HG03196 (cell line): ENCODE measurements around the gene KCNK16.
"Not testable (repeated sequence)": the region's sequence is repeated elsewhere in the genome, so short reads cannot be mapped to it uniquely, and the experiment has no call there.

Source experiments
- ATAC-seq: cut with Tn5 transposase; IDR thresholded peaks from one replicate; pipeline ENCODE4 v1.9.1; 2021; ENCODE audit not compliant: unreplicated experiment

KCNK16 gene

DNA sequence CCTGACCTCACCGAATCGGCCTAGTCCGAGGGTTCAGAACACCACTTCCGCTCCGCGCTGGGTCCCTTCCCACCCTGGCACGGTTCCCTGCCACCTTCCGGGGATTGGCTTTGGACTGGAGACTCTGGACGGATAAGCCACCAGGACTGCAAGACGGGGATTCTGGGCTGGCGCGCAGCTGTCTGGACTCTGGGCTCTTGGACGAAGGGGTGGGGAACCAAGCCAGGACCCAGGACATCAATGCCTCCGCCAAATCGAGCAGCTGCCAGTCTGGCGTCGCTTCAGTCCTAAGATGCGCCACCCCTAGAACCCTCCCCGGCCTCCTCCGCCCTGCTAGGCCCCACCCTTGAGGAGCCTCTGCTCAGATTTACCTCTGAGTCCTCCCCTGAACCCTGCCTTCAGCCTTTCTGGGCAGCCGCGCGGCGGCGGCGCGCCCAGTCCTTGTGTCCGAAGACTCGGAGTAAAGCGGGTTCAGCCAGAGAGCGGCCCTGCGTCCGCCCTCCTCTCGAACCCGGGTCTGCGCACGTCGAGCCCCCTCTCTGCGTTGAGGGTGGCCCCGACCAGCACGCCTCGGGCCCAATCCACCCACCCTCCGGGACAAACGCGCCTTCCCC, 9.5 kb downstream of the KCNK16 start:
- ATAC-seq = no peak

GRCh38 chr6:39310542-39310941, 12.0 kb downstream of the KCNK16 start:
- ATAC-seq = no peak

GRCh38 chr6:39309942-39310531, 12.5 kb downstream of the KCNK16 start:
- no peak for ATAC-seq

DNA sequence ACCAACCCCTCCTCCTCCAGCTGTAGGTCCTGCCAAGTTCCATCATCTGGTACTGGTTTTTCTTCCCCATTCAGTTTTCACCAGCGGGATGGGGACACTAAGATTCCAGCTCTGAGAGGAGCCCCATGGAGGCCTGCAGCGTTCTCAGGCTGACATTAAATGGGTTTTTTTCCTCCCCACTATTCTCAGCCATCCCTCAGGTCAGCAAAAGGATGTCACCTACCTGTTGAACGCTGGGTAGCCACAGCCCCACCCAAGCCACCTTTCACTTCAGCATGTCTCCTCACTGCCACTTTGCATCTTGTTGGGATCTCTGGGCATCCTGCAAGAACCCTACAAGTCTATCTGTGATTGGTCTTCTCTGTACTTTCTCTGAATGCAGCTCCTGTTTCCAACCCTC, 15.0 kb downstream of the KCNK16 start:
- no peak for ATAC-seq

GRCh38 chr6:39304951-39305350, 17.6 kb downstream of the KCNK16 start:
- ATAC-seq = no peak

GRCh38 chr6:39303425-39304153, 18.9 kb downstream of the KCNK16 start:
- no peak for ATAC-seq

GRCh38 chr6:39302669-39303424, 19.7 kb downstream of the KCNK16 start:
- peak; percentile 85 for ATAC-seq

DNA sequence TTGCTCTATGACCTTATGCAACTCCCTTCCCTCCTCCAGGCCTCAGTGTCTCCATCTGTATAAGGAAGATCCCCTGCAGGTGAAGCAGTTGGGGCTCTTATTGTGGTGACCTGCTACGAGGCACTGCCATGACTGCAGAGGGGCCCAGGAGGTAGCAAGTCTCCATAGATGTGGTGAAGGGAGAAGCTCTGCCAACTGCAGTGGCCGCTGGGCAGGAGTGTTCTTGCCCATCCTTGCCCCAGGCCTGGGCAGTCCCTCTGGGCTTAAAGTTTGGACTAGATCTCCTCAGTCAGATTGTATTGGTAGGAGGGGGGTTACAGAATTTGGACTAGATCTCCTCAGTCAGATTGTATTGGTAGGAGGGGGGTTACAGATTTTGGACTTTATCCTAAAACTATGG, 20.5 kb downstream of the KCNK16 start:
- ATAC-seq = no peak

- no peak for ATAC-seq
Measured at GRCh38 chr6:39301606-39302005, 20.9 kb downstream of the KCNK16 start.

DNA sequence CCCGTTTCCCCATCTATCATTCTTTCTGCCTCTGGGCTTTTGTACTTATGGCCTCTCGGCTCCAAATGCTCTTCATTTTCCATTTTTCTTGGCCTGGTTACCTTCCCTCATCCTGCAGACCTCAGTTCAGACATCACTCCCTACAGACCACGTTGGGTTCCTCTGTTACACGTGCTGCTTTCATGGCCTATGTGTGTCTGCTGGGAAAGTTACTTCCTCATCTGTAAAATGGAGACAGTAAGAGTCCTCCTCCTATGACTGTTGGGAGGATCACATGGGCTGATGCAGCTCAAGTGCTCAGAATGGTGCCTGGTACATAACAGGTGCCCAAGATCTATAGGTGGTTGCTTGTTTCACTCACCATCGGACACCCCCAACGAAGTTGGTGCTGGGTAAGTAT, 21.8 kb downstream of the KCNK16 start:
- no peak for ATAC-seq

- no peak for ATAC-seq
Measured at GRCh38 chr6:39298061-39298460, 24.4 kb downstream of the KCNK16 start.

GRCh38 chr6:39296745-39297640, 25.5 kb downstream of the KCNK16 start:
- no peak for ATAC-seq

DNA sequence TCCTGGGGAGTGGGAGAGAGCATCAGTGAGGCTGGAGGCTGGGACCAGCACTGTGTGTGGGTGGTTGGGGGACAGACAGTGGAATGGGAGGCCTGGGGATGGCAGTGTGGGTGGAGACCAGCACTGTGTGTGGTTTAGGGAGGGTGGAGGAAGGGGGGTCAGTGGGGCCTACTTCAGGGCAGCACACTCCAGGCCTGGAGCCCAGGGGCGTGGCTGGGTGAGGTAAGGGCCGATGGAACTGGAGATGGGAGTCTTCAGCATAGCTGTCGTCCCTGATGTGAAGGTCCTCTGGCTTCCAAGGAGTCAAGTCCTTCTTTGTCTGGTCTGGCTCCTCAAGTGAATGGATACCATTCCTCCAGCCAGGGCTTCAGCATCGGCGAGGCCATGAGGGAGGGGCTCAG, 26.9 kb downstream of the KCNK16 start:
- ATAC-seq = no peak

GRCh38 chr6:39294899-39295298, 27.6 kb downstream of the KCNK16 start:
- ATAC-seq = no peak

DNA sequence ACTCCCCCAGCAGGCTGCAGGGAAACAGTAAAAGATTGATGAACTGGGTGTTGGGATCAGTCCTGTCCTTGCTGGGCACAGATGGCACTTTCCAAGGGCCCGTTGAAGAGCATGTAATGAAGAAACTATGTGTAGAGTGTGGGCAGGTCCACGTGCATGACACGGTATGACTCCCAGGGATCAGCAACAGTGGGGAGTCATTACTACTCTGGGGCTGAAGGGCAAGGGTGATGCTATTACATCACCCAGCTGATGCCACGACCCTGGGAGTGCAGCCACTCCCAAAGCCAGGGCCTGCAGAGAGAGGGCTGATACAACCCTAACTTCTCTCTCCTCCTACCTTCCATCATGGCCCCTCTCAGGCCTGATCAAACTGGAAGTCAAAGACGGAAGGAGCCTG, 28.4 kb downstream of the KCNK16 start:
- no peak for ATAC-seq

DNA sequence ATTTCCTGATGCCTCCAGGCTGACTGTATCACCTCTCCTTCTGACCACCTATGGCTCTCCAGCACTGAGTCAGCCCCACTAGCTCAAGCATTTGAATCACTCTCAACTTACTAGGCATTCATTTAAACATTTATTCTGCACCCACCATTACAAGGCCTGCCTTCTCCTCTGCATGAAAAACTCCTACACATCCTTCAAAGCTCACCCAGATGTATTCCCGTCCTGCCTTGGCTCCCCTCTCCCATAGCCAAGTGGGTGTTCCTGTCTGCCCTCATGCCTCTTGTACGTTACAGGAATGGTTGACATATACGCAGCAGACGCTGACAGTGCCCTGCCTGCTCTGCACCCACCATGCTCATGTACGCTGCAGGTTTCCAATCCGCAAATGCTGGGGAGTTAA, 29.9 kb downstream of the KCNK16 start:
- ATAC-seq = no peak

- no peak for ATAC-seq
Measured at GRCh38 chr6:39289490-39289889, 33.0 kb downstream of the KCNK16 start.

DNA sequence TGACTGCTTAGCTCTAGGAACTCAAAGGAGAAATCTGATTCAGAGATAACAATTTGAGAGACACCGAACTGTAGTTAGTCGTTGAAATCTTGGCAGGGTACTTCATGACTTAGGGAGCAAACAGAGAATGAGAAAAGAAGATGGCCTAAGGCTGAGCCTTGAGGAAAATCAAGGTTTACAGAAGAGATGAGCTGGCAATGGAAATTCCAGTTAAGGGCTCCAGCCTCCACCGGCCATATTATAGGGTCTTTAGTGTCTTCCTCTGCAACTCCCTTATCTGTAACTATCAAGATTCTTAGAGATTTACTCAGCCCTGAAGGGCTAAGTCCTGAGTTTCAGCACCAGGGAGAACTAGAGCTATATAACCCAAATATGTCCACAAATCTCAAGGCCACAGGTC, 34.9 kb downstream of the KCNK16 start:
- no peak for ATAC-seq

- not testable (repeated sequence) for ATAC-seq
Measured at GRCh38 chr6:39286596-39286995, 35.9 kb downstream of the KCNK16 start.

- ATAC-seq = no peak
Measured at GRCh38 chr6:39282774-39283173, 39.7 kb downstream of the KCNK16 start.
